GM12873 (cell line): Measurements from ENCODE around the gene GPR39.

ENCODE experiments used
- CTCF ChIP-seq: IDR thresholded peaks from 2 replicates; pipeline ENCODE4 v1.5.1; 2012; ENCODE audit warnings: low read depth, mild to moderate bottlenecking, moderate library complexity, low read length, control low read depth; ENCODE audit not compliant: insufficient read depth; ENCODE audit errors: missing control alignments

The GPR39 gene

GRCh38 chr2:132677661-132678060 lies 261.1 kb downstream of the GPR39 start:
- no peak for TF ChIP-seq CTCF

- TF ChIP-seq CTCF, result no peak
Observed at GRCh38 chr2:132678483-132678882, 261.9 kb downstream of the GPR39 start.

DNA sequence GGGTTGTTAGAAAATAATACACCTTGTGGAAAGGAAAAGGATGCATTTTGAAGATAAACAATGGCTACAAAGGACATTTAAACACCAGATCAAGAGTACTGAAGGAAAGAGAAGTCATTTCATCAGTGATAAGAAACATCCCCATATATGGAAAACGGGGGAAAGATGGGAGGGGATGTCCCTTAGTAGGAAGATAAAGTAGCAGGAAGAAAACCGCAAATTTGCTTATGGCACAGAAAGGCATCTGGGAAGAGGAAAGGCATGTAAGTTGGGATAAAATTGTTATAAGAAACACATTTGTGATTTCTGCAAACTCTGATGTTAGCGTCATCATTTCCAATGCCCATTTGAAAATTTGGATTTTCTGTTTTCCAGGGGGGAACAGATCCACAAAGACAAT lies 263.9 kb downstream of the GPR39 start:
- TF ChIP-seq CTCF, result no peak

DNA sequence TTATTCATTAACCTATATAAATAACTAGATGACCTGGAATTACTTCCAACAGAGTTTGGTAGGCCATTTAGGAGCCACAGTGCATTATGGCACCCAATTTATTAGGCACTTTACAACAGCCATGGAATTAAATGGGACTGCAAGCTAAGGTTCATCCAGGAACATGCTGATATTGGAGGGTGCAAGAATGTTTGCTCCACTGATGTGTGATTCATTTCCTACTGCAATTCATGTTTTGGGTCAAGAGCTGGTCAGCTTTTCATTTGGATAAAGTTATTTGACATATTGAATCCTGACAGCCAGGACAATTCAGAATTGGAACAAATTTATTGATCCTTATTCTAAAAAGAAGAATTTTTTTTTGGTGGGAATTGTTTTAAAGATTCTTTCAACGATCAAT lies 265.2 kb downstream of the GPR39 start:
- no peak for TF ChIP-seq CTCF

DNA sequence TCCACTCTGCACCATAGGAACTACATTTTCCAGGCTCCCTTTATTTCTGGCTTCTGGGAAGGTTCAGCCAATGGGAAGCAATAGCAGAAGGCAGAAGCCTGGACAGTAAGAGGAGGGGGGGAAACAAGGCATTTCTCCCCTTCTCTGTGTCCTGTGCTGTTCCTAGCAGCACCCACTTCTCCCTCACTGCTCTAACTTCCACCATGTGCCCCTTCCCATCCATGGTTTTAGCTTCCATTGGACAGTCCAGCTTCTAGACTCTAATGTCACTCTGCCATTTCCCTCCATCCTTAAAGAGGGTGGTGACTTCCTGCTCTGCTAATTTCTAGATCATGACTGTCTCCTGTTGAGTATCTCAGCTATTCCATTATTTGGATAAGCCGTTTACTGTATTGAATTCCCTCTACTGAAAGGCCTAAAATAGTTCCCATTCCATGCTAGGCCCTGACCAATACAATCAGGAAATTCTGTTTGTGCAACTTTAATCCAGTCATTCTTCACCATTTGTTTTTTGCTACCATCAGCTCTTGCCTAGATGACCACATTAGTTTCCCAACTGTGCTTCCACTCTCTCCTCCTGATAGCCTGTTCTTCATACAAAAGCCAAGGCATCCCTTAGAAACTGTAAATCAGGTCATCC lies 274.2 kb downstream of the GPR39 start:
- TF ChIP-seq CTCF, result no peak

DNA sequence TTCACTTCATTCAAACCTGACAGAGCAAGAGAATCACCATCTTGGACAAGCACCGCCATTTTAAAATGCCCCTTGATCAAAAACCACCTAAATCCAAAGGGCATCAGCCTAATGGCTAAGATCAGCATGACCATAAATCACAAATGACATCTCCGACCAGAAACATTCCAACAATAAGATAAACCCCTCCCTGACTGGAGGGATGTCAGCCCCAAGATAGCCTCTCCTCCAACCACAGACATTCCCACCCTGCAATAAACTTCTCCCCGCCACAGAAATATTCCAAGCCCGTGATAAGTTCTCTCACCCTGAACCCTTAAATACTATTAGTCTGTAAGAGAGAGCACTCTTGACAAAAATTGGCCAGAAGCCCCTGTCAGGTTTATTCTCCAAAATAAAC lies 275.0 kb downstream of the GPR39 start:
- TF ChIP-seq CTCF, result no peak

GRCh38 chr2:132692816-132693215 lies 276.2 kb downstream of the GPR39 start:
- TF ChIP-seq CTCF, result no peak
